ENCODE results near the gene ZMAT3. TPM values are rescaled to one million over a fixed set of nuclear protein-coding genes. Genes with fewer than 3 reads are reported as not detected.

Gene ZMAT3
- total and polyA plus RNA-seq, 2 of the 8 experiments (the other 6 are each of a cell fraction or from before 2014, with no cell fraction given): 5.0 to 9.2 TPM

- no peak overlapping the region for H3K4me3 ChIP-seq (ENCODE audit: extremely low read depth in 1 of 4, insufficient read depth in 2 of 4, low read depth in 3 of 4, low read length in 4 of 4)
- H3K36me3 ChIP-seq (ENCODE audit: control insufficient read depth in 2 of 4, insufficient read depth in 4 of 4, low read length in 3 of 4): no peaks in the 10 kb centered on the region; a peak in 1 of 8 replicates
- no peak overlapping the region for H2BK12ac ChIP-seq (ENCODE audit: low read depth, low read length)
- H2BK5ac ChIP-seq (ENCODE audit: low read depth, low read length): no peak overlapping the region
- H3K14ac ChIP-seq (ENCODE audit: insufficient read length): no peak overlapping the region
- no peak overlapping the region for H2AFZ ChIP-seq (ENCODE audit: low read length)
- H3K56ac ChIP-seq (replicated peaks; ENCODE audit: insufficient read length, low read depth, low read length): no peak overlapping the region
- H4K20me1 ChIP-seq (replicated peaks in 1 of 2; ENCODE audit: control insufficient read depth in 1 of 2, insufficient read depth in 2 of 2, low read length in 2 of 2): no peaks in the 10 kb centered on the region
- H3K79me2 ChIP-seq (ENCODE audit: control insufficient read depth in 1 of 2, insufficient read depth in 2 of 2, low read length in 2 of 2): no peaks in the 10 kb centered on the region
- no peak overlapping the region for H3K18ac ChIP-seq (ENCODE audit: extremely low read depth, low read length)
- POLR2A ChIA-PET (ENCODE audit: partially characterized antibody): no interaction called here
- no peaks in the 10 kb centered on the region for H3K4me1 ChIP-seq (replicated peaks in 1 of 4; ENCODE audit: control insufficient read depth in 3 of 4, insufficient read depth in 4 of 4, low read length in 3 of 4)
- no peak overlapping the region for H3K4ac ChIP-seq (replicated peaks; ENCODE audit: insufficient read length, low read depth, low read length)
- no peak overlapping the region for H4K5ac ChIP-seq (ENCODE audit: insufficient read length, low read depth, low read length)
- no peak overlapping the region for H3K4me2 ChIP-seq (ENCODE audit: insufficient read depth in 1 of 2, low read depth in 2 of 2, low read length in 2 of 2)
- CTCF ChIA-PET (ENCODE audit: partially characterized antibody): interaction anchor here (0.6 to 1.3 kb wide), 2 partner anchors 135 to 292 kb away, joined by 3 to 6 read pairs; no protein-coding TSS in a partner anchor
- FAIRE-seq (no peak), DNase-seq (ENCODE audit: low read depth in 1 of 2, low spot score in 2 of 2) (no peak)
- no peaks in the 10 kb centered on the region for H3K23me2 ChIP-seq (ENCODE audit: low read depth, low read length)
- no peaks in the 10 kb centered on the region for H3K79me1 ChIP-seq (ENCODE audit: low read depth, low read length)
- no peak overlapping the region for H2BK20ac ChIP-seq (ENCODE audit: low read length)
- H3K27ac ChIP-seq (ENCODE audit: low read depth, low read length): no peak overlapping the region
- no peaks in the 10 kb centered on the region for H3K27me3 ChIP-seq (replicated peaks in 1 of 4; ENCODE audit: control insufficient read depth in 3 of 4, extremely low read depth in 1 of 4, insufficient read depth in 3 of 4, low read length in 3 of 4)
- H2BK120ac ChIP-seq (replicated peaks; ENCODE audit: low read depth, low read length): no peak overlapping the region
- no peak overlapping the region for H3K9ac ChIP-seq (replicated peaks in 1 of 4; ENCODE audit: extremely low read depth in 1 of 4, low read depth in 3 of 4, low read length in 3 of 4)
- H3K23ac ChIP-seq (ENCODE audit: insufficient read length): no peak overlapping the region
- H4K8ac ChIP-seq (ENCODE audit: extremely low read depth, insufficient read depth, low read length): no peak overlapping the region
- no peak overlapping the region for H2AK5ac ChIP-seq (ENCODE audit: low read depth, low read length)
- no peak overlapping the region for H2BK15ac ChIP-seq (ENCODE audit: low read length)
- 89% methylated on average over 3 of the region's 3 CpGs; no CpG with 5 or more reads in 1 of the 2 experiments for WGBS, 2 experiments (ENCODE audit: extremely low coverage in 1 of 2, insufficient coverage in 1 of 2, insufficient read length in 1 of 2, insufficient replicate concordance in 2 of 2, low coverage in 1 of 2, low lambda C conversion rate in 2 of 2, missing lambda C conversion rate in 1 of 2)
- peaks cover 0 to 13% of the 10 kb centered on the region in 2 experiments; a peak in 1 of 4 replicates for H3K9me3 ChIP-seq (ENCODE audit: insufficient read depth in 2 of 2, low read depth in 1 of 2, low read length in 1 of 2)
- H4K91ac ChIP-seq (replicated peaks; ENCODE audit: insufficient read length, low read length): no peak overlapping the region
- no peak for TF ChIP-seq CTCF (IDR thresholded peaks at IDR 0.05; ENCODE audit: control extremely low read depth in 1 of 3, insufficient read depth in 1 of 3, low read depth in 1 of 3, low read length in 3 of 3)
- no peak for TF ChIP-seq SP4 (IDR thresholded peaks at IDR 0.05; ENCODE audit: low read length)
- TF ChIP-seq YY1 (IDR thresholded peaks at IDR 0.05; ENCODE audit: low read depth, low read length): no peak
- TF ChIP-seq ZNF274 (IDR thresholded peaks at IDR 0.05; ENCODE audit: borderline replicate concordance, extremely low read depth, low read length): no peak
- TF ChIP-seq RNF2 (IDR thresholded peaks at IDR 0.05; ENCODE audit: borderline replicate concordance, low read depth, low read length, missing control alignments, poor library complexity, severe bottlenecking): no peak
- TF ChIP-seq GABPA (IDR thresholded peaks at IDR 0.05; ENCODE audit: borderline replicate concordance, insufficient read depth, low read length): no peak
- TF ChIP-seq HDAC2 (IDR thresholded peaks at IDR 0.05; ENCODE audit: borderline replicate concordance in 1 of 2, low read depth in 2 of 2, low read length in 2 of 2): no peak
- no peak for TF ChIP-seq TCF12 (IDR thresholded peaks at IDR 0.05; ENCODE audit: low read depth, low read length)
- no peak for TF ChIP-seq CBX5 (IDR thresholded peaks at IDR 0.05; ENCODE audit: low read depth, low read length)
- no peak for TF ChIP-seq KDM4A (IDR thresholded peaks at IDR 0.05; ENCODE audit: low read depth, low read length, severe bottlenecking)
- TF ChIP-seq GTF2F1 (IDR thresholded peaks at IDR 0.05; ENCODE audit: borderline replicate concordance, low read depth, low read length): no peak
Observed at GRCh38 chr3:179029096-179029495, 42.5 kb downstream of the ZMAT3 start.
